UCSD-AML1 (cell line): ENCODE data around the gene KLHL29.

Source experiments
- DNase-seq: peaks from one replicate; lab custom pipeline; 2025; ENCODE audit not compliant: unreplicated experiment; lab: John Stamatoyannopoulos, UW

Gene KLHL29

GRCh38 chr2:23526835-23527790 lies 142.1 kb downstream of the KLHL29 start:
- no peak for DNase-seq

GRCh38 chr2:23528171-23528570 lies 143.2 kb downstream of the KLHL29 start:
- no peak for DNase-seq

DNA sequence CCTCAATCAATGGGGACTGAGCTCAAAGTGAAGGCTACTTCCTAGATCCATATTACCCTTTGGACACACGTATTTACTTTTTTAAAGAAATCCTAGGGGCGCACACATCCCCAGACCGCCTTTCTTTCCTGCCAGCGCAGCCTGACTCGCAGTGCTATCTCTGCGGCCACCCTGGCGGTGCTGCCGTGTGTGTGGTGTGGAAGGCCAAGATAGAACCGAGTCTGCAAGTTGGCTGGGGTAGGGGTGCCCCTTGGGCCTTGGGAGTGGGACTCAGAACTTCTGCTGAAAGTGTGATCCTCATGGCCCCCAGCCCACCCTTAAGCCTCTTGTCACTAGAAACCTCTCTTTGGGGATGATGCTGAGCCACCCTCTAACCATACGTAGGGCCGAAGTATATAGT lies 143.7 kb downstream of the KLHL29 start:
- no peak for DNase-seq

DNA sequence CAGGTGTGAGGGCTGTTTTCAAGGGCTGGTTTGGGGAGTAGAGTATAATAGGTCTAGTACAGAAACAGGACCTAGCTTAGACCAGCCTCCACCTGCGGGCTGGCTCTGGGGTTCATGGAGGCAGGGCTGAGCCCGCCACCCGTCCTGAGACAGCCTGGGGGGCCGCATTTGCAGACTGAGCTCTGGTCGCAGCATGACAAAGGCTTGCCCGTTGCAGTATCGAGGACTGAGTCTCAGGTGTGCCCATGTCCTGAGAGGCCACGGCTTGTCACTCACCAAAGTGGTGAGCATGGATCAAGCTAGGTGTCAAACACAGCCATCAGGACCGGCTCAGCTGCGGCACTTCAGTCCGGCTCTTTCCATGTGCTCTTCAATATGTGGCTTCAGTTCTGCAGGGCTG lies 144.7 kb downstream of the KLHL29 start:
- DNase-seq: no peak

DNA sequence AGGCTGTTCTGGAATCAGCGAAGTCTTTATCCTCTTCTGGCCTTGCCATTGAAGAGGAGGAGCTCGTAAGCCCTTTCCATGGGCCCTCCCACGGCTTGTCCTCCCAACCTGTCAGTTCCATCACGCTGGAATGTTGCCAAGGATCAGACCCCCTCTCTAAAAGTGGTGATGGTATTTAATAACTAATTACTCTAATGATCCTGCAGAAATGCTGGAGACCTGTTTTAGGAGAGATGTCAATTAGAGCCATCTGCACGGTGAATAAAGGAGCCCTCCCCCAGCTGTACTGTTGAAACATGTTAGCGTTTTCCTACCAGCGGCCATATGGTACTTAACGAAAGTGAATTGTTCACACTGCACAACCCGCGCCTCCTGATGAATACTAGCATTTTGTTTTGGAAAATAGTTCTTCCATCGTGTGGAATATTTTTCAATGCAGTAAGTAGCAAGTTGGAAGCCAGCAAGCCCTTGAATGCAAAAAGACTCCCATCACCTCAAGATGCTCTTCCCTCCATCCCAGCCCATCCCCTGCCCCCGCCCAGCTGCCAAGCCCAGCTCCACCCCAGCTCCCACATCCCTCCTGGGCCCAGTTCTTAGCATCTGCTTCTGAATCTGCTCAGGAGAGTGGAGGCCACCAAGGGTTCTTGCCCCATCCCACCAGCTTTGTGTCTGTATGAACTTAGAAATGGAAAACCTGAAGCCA lies 145.4 kb downstream of the KLHL29 start:
- DNase-seq: no peak

GRCh38 chr2:23530909-23531276 lies 145.9 kb downstream of the KLHL29 start:
- DNase-seq: no peak

- no peak for DNase-seq
Observed at GRCh38 chr2:23531280-23531679, 146.3 kb downstream of the KLHL29 start.

GRCh38 chr2:23531881-23532280 lies 146.9 kb downstream of the KLHL29 start:
- DNase-seq: no peak

DNA sequence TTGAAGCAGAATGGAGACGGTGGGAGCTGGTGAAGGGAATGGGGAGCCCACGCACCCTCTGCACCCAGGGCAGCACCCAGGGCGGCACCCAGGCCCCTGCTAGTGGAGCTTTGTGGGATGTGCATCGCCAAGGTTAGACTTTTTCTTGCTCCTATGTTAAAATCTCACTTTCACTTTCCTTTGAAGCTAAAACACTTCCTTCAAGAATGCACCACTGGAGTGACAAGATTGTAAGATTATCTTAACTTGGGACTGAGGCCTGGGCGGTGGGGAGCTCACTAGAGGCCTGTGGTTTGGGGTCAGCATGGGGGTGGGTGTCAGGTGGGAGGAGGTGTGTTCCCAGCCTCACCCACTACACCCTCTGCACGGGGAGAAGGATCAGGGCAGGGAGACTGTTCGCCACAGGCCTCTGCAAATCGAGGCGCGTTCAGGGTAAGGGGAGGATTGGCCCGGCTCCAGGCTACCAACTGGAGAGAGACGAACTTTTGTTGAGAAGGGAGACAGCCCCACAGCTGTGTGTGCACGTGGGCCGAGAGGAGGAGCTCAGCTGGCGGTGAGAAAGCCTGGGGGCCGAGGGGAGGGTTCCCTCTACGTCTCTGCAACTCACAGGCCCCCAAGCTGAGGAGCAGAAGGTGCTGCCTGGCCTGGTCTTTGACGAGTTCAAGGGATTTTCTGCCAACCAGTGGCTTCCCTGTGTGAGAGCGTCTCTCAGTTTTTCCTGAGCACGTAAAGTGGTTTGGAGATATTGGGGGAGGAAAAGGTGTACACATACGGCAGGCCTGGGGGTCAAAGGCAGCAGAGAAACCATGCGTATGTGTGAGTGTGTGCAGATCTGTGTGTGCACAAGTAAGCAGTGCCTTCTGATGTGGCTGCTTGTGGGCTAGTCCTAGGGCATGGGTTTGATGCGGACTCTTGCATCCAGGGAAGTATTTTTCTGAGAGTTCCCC lies 147.7 kb downstream of the KLHL29 start:
- no peak for DNase-seq

GRCh38 chr2:23533338-23533695 lies 148.3 kb downstream of the KLHL29 start:
- DNase-seq: no peak

DNA sequence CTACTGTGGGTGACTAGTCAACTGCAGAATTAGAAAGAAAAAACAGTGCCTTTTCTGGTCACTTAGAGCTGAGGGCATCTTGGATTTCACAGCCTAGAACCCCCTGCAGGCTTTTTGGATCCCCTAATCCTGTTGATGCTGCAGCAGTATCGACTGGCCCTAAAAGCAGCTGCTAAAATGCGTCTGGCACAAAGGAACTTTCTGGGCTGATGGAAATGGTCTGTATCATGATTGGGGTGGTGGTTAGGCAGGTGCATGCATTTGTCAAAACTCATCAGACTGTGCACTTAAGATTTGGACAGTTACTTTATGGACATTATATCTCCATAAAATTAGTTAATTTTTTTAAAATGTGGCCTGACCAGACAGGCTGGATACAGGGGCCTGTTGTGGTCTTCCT lies 149.8 kb downstream of the KLHL29 start:
- no peak for DNase-seq

DNA sequence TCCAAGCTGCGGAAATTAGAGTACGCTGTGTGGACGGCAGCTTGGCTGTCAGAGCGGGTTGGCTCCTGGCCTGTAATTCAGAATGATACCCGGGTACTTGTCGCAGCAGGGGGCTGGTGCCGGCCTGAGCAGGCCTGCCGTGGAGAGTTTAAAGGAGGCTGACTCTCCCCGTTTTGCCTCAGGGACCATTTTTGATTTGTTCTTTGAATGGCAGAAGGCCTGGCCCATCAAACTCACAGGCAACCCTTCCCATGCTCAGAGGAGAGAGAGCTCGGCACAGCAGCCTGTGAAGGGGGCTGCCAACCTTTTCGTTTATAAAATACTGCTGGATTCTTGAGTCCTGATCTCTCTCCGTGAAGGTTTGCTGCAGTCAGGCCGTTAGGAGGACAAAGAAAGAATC lies 151.3 kb downstream of the KLHL29 start:
- DNase-seq: no peak

GRCh38 chr2:23537991-23538390 lies 153.0 kb downstream of the KLHL29 start:
- DNase-seq: no peak

DNA sequence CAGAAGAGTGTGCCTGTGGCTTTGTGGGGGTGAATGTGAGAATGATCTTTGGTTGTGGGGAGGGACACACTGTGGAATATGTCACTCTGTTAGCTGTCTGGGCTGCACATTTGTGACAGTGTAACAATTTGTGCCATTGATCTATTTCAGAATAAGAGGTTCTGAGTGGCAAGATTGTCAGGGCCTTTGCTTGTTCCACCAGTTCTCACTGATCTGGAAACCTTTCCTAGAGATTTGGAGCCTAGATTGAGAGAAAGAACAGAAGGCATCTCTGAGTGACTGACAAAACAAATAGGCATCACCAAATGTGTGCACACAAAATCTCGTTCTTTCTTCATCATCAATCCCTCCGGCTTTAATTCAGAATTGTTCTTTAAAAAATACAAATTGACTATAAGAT lies 153.6 kb downstream of the KLHL29 start:
- DNase-seq: no peak

GRCh38 chr2:23540804-23541360 lies 155.9 kb downstream of the KLHL29 start:
- DNase-seq: no peak

DNA sequence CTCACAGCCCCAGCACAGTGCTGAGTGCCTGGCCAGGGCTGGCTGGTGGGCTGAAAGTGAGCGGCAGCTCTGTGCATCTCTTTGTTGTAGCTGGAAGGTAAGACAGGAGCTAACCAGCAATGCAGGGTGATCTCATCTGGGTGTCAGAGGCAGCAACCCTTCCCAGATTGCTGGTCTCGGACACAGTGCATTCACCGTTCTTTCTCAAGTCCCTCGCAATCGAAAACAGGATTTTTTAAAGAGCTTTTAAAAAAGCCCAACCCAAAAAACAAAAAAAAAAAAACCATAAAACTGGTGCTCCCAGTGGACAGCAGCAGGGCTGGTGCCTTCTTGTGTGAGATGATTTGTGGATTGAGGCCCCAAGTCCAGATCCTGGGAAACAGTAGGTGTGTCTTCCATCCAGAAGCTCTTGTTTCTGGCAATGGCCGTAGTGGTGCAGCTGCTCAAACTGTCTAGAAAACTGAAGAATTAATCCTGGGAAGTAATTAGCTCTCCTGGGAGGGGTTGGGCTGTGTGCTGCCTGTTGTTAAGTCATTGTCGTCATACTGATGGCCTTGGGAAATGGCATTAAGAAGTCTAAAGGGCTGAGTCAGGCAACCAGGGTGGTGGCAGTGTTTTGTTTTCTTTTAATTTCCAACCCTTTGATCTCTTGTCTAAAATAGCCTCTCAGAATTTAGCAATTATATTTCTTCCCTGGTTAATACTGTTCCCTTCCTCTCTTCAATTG lies 156.7 kb downstream of the KLHL29 start:
- DNase-seq: no peak

GRCh38 chr2:23542230-23542789 lies 157.3 kb downstream of the KLHL29 start:
- DNase-seq: no peak

DNA sequence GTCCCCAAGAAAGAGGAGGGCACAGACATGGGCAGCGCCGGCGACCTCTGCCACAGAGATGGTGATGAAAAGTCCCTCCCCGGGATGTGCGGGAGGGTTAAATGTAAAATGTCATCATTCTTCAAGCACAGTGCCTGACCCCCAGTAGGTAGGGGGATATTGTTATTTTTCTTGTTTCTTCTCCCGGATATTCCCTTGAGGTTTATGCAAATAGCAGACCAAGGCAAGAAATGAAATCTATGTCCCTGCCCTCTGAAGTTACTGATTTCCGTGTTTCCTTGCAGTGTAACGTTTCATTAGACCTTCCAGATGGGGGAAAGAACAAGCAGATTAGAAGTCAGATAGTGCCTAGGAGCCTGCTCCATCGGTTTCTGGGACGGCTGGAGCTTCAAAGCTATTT lies 158.3 kb downstream of the KLHL29 start:
- no peak for DNase-seq

GRCh38 chr2:23543728-23544127 lies 158.7 kb downstream of the KLHL29 start:
- DNase-seq: no peak
